Endothelial cell of umbilical vein (primary cell): ENCODE data around the gene TMC3. TPM values are rescaled to one million over a fixed set of nuclear protein-coding genes. Genes with fewer than 3 reads are reported as not detected.

Experiments used
- BruUV-seq: library from RNA; stranded (reverse); fragments of 400-500 nt; replicated peaks from 2 replicates; lab custom pipeline; 2021; lab: Mats Ljungman, UMichigan
- CTCF ChIA-PET: fragments of 300-600, 350-600 bp; sonication (Branson Sonifier 250); formaldehyde crosslinking; loops from one replicate; lab custom pipeline; 2021; ENCODE audit warnings: antibody characterized with exemption, inconsistent platforms; lab: Charles Lee
- POLR2A ChIA-PET: fragments of 300-600, 350-600 bp; sonication (Branson Sonifier 250); formaldehyde crosslinking; loops from one replicate; lab custom pipeline; 2021; ENCODE audit warnings: antibody characterized with exemption, inconsistent platforms; lab: Charles Lee
- DNase-seq: peaks from one replicate; pipeline ENCODE4 v3.0.0-alpha.2; 2011; ENCODE audit warnings: low read depth, low spot score
- FAIRE-seq: peaks from 2 replicates; lab custom pipeline; 2011; peaks lifted over from hg19 to GRCh38; lab: Jason Lieb, UNC
- H2AFZ ChIP-seq: 2 replicates; pipeline ENCODE4 v1.6.0; 2012; ENCODE audit warnings: low read depth, low read length, control low read depth, inconsistent platforms
- H3K27ac ChIP-seq: 2 replicates; pipeline ENCODE4 v1.5.1; 2011; ENCODE audit warnings: low read depth, mild to moderate bottlenecking, control low read depth, low read length, moderate library complexity; ENCODE audit not compliant: insufficient read depth
- H3K27me3 ChIP-seq, 2 experiments: 2 replicates each; pipeline versions ENCODE4 v1.6.0 to v1.6.1; 2011; ENCODE audit warnings: low read length in 2 of 2, mixed read lengths in 1 of 2; ENCODE audit not compliant: control insufficient read depth in 2 of 2, insufficient read depth in 2 of 2
- H3K36me3 ChIP-seq, 2 experiments: 2 replicates in 1 of 2; 3 replicates in 1 of 2; pipeline ENCODE4 v1.5.1; 2011; ENCODE audit warnings: low read length in 2 of 2, mild to moderate bottlenecking in 1 of 2, moderate library complexity in 1 of 2; ENCODE audit not compliant: control insufficient read depth in 2 of 2, insufficient read depth in 2 of 2; ENCODE audit errors: extremely low read depth in 1 of 2
- H3K4me1 ChIP-seq: 3 replicates; pipeline ENCODE4 v1.5.1; 2011; ENCODE audit warnings: mild to moderate bottlenecking, low read length; ENCODE audit not compliant: control insufficient read depth, insufficient read depth; ENCODE audit errors: extremely low read depth
- H3K4me2 ChIP-seq: 2 replicates; pipeline ENCODE4 v1.6.1; 2011; ENCODE audit warnings: low read length, control low read depth, mixed read lengths; ENCODE audit not compliant: insufficient read depth
- H3K4me3 ChIP-seq, 3 experiments: fragments of 200-600 bp in 1 of 3; sonication (generic), shearing (Covaris generic) in 1 of 3; replicated peaks in 1 of 3; 2 replicates each; pipeline ENCODE4 v1.5.1; 2011 to 2016; ENCODE audit warnings: control low read depth in 3 of 3, low read length in 3 of 3, mild to moderate bottlenecking in 2 of 3, inconsistent platforms in 1 of 3, low read depth in 1 of 3, moderate library complexity in 1 of 3; ENCODE audit not compliant: insufficient read depth in 1 of 3
- H3K79me2 ChIP-seq: 2 replicates; pipeline ENCODE4 v1.6.0; 2012; ENCODE audit warnings: low read length, inconsistent platforms; ENCODE audit not compliant: control insufficient read depth, insufficient read depth
- H3K9ac ChIP-seq: replicated peaks from 2 replicates; pipeline ENCODE3; 2011; ENCODE audit warnings: low read length, control low read depth; ENCODE audit not compliant: insufficient read depth; ENCODE audit errors: extremely low read depth
- H3K9me1 ChIP-seq: replicated peaks from 3 replicates; pipeline ENCODE4 v1.6.0; 2011; ENCODE audit warnings: mild to moderate bottlenecking, low read length; ENCODE audit not compliant: control insufficient read depth, insufficient read depth; ENCODE audit errors: extremely low read depth
- H3K9me3 ChIP-seq: replicated peaks from 2 replicates; pipeline ENCODE4 v1.5.1; 2012; ENCODE audit warnings: low read length, inconsistent platforms; ENCODE audit not compliant: control insufficient read depth, insufficient read depth
- H4K20me1 ChIP-seq: replicated peaks from 2 replicates; pipeline ENCODE3; 2011; ENCODE audit warnings: mild to moderate bottlenecking, low read length; ENCODE audit not compliant: control insufficient read depth, insufficient read depth; ENCODE audit errors: extremely low read depth
- EZH2 ChIP-seq: IDR thresholded peaks from 2 replicates; pipeline ENCODE4 v1.6.1; 2012; ENCODE audit warnings: borderline replicate concordance, low read depth, mild to moderate bottlenecking, moderate library complexity, low read length, inconsistent platforms; ENCODE audit not compliant: severe bottlenecking
- MYC ChIP-seq: IDR thresholded peaks from one replicate; pipeline ENCODE4 v1.6.1; 2011; ENCODE audit warnings: mild to moderate bottlenecking, low read depth, low read length
- dilution Hi-C: fragments of 300-500 bp; cut with MboI; formaldehyde crosslinking; loops from one replicate; pipeline ENCODE4 v1.15.0; 2019; ENCODE audit warnings: low sequenced_read_pairs; ENCODE audit not compliant: extremely low pct_ligation_motif_present
- intact Hi-C: fragments of 100-400 bp; cut with micrococcal nuclease; formaldehyde crosslinking; loops from one replicate; pipeline ENCODE4 v1.10.0; 2022
- polyA plus RNA-seq, 4 experiments: library from polyadenylated mRNA; depleted of rRNA in 3 of 4; stranded (reverse) in 3 of 4; unstranded in 1 of 4; fragments of >200 nt; gene quantifications; 2 replicates each; pipeline versions ENCODE4 v1.2.1 to v1.2.3, GENCODE V29; 2011 to 2012; ENCODE audit warnings: missing spikeins in 1 of 4
- total RNA-seq: library from RNA; stranded (reverse); gene quantifications from 2 replicates; pipeline ENCODE4 v1.2.3, GENCODE V29; 2021
- TF ChIP-seq, protein P1 (sequence below): IDR thresholded peaks from 2 replicates; pipeline ENCODE4 v1.6.1; 2011; ENCODE audit not compliant: insufficient read depth, insufficient read length
- TF ChIP-seq, protein P2 (sequence below), 2 donors: IDR thresholded peaks; 1 replicate in 1 of 2; 2 replicates in 1 of 2; pipeline ENCODE4 v1.5.1; 2011; ENCODE audit warnings: low read length in 2 of 2, mild to moderate bottlenecking in 2 of 2, moderate library complexity in 2 of 2, control low read depth in 1 of 2, inconsistent platforms in 1 of 2, low read depth in 1 of 2; ENCODE audit not compliant: insufficient read depth in 1 of 2; ENCODE audit errors: extremely low read depth in 1 of 2

Gene TMC3
- total and polyA plus RNA-seq, 2 donors (not counting 3 experiments of a cell fraction or from before 2014, with no cell fraction given): not detected

GRCh38 chr15:81301815-81302399, 72.1 kb downstream of the TMC3 start:
- no peak for FAIRE-seq

DNA sequence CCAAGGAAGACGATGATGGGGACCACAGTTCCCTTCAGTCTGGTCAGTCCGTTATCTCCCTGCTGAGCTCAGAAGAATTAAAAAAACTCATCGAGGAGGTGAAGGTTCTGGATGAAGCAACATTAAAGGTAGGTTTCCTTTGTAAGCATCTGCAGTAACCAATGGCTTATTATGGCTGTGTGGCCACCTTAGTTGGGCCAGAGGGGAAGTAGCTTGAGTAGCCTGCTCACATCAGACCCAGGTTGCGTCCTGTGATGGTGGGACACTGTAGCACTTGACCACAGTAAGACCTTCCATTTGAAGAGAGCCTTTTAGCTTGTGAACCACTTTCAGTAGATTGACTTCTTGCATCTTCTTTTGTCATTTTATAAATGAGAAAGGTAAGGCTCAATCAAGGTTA, 72.6 kb downstream of the TMC3 start:
- no peaks in the 10 kb centered on the region for H4K20me1 ChIP-seq
- no peak overlapping the region for H3K9ac ChIP-seq
- POLR2A ChIA-PET: no interaction called here
- H3K27ac ChIP-seq: no peak overlapping the region
- H3K4me1 ChIP-seq: peaks cover 5% of the 10 kb centered on the region
- H3K27me3 ChIP-seq: no peaks in the 10 kb centered on the region
- BruUV-seq: no TSS peak
- CTCF ChIA-PET: interaction anchor here (0.8 kb wide), 1 partner anchor 26 kb away, joined by 3 read pairs; no protein-coding TSS in a partner anchor
- H2AFZ ChIP-seq: no peak overlapping the region
- TF ChIP-seq, protein P1, sequence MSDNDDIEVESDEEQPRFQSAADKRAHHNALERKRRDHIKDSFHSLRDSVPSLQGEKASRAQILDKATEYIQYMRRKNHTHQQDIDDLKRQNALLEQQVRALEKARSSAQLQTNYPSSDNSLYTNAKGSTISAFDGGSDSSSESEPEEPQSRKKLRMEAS: no peak
- TF ChIP-seq, protein P2, sequence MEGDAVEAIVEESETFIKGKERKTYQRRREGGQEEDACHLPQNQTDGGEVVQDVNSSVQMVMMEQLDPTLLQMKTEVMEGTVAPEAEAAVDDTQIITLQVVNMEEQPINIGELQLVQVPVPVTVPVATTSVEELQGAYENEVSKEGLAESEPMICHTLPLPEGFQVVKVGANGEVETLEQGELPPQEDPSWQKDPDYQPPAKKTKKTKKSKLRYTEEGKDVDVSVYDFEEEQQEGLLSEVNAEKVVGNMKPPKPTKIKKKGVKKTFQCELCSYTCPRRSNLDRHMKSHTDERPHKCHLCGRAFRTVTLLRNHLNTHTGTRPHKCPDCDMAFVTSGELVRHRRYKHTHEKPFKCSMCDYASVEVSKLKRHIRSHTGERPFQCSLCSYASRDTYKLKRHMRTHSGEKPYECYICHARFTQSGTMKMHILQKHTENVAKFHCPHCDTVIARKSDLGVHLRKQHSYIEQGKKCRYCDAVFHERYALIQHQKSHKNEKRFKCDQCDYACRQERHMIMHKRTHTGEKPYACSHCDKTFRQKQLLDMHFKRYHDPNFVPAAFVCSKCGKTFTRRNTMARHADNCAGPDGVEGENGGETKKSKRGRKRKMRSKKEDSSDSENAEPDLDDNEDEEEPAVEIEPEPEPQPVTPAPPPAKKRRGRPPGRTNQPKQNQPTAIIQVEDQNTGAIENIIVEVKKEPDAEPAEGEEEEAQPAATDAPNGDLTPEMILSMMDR (IDR thresholded peaks at IDR 0.05; ENCODE audit: extremely low read depth in 1 of 2, insufficient read depth in 1 of 2, low read depth in 1 of 2, low read length in 2 of 2): no peak
- H3K4me2 ChIP-seq: no peak overlapping the region
- no peak overlapping the region for H3K4me3 ChIP-seq
- H3K36me3 ChIP-seq: no peaks in the 10 kb centered on the region
- no peaks in the 10 kb centered on the region for H3K9me3 ChIP-seq
- DNase-seq: no peak
- intact Hi-C loops (no loop called here), dilution Hi-C loops (no loop called here)
- no peak for FAIRE-seq
- no peaks in the 10 kb centered on the region for H3K79me2 ChIP-seq
- H3K9me1 ChIP-seq: no peaks in the 10 kb centered on the region

More at GRCh38 chr15:81301815-81302399, 72.1 kb downstream of the TMC3 start:
- Histone ChIP-seq H3K9me1 (no peaks in the 10 kb centered on the region), H3K9me3 (no peaks in the 10 kb centered on the region), H4K20me1 (no peaks in the 10 kb centered on the region), H3K27ac (no peak overlapping the region), H3K27me3 (no peaks in the 10 kb centered on the region), H3K36me3 (no peaks in the 10 kb centered on the region), H3K4me2 (no peak overlapping the region), H3K4me3 (no peak overlapping the region), H3K79me2 (no peaks in the 10 kb centered on the region), H3K9ac (no peak overlapping the region), H3K4me1 (no peaks in the 10 kb centered on the region), H2AFZ (no peak overlapping the region)
- CTCF ChIA-PET: interaction anchor here (0.8 kb wide), 1 partner anchor 27 kb away, joined by 3 read pairs; no protein-coding TSS in a partner anchor
- no TSS peak for BruUV-seq
- DNase-seq: no peak
- POLR2A ChIA-PET: no interaction called here
- no peak for TF ChIP-seq EZH2
- TF ChIP-seq MYC: no peak
- TF ChIP-seq, protein P1: no peak
- intact Hi-C loops (no loop called here), dilution Hi-C loops (no loop called here)
